Ishikawa (cell line): Measurements from ENCODE around the gene NLGN1.

ENCODE experiments used
- CEBPB ChIP-seq: IDR thresholded peaks from 2 replicates; pipeline ENCODE4 v1.6.1; 2012
- CREB1 ChIP-seq: IDR thresholded peaks from 2 replicates; pipeline ENCODE4 v1.6.1; 2012; ENCODE audit warnings: low read depth
- EGR1 ChIP-seq: IDR thresholded peaks from 2 replicates; pipeline ENCODE4 v1.6.1; 2012
- EP300 ChIP-seq: IDR thresholded peaks from 2 replicates; pipeline ENCODE4 v1.6.1; 2012; ENCODE audit warnings: borderline replicate concordance
- FOXM1 ChIP-seq: IDR thresholded peaks from 2 replicates; pipeline ENCODE4 v1.6.1; 2012; ENCODE audit warnings: low read depth, borderline replicate concordance
- MAX ChIP-seq: IDR thresholded peaks from 2 replicates; pipeline ENCODE4 v1.6.1; 2012
- NFIC ChIP-seq: IDR thresholded peaks from 2 replicates; pipeline ENCODE4 v1.6.1; 2012
- RAD21 ChIP-seq: IDR thresholded peaks from 2 replicates; pipeline ENCODE4 v1.6.1; 2012; ENCODE audit warnings: low read depth
- REST ChIP-seq: IDR thresholded peaks from 2 replicates; pipeline ENCODE4 v1.6.1; 2012; ENCODE audit warnings: low read depth, mild to moderate bottlenecking
- TAF1 ChIP-seq: IDR thresholded peaks from 2 replicates; pipeline ENCODE4 v1.6.1; 2012; ENCODE audit warnings: low read depth, mild to moderate bottlenecking
- TCF12 ChIP-seq: IDR thresholded peaks from 2 replicates; pipeline ENCODE4 v1.6.1; 2012; ENCODE audit warnings: low read depth
- TEAD4 ChIP-seq: IDR thresholded peaks from 2 replicates; pipeline ENCODE4 v1.6.1; 2012
- USF1 ChIP-seq: IDR thresholded peaks from 2 replicates; pipeline ENCODE4 v1.6.1; 2012
- YY1 ChIP-seq: IDR thresholded peaks from 2 replicates; pipeline ENCODE4 v1.6.1; 2012; ENCODE audit warnings: low read depth
- ZBTB7A ChIP-seq: IDR thresholded peaks from 2 replicates; pipeline ENCODE4 v1.6.1; 2012; ENCODE audit warnings: low read depth

NLGN1 gene

GRCh38 chr3:174198199-174198598 is 800.7 kb downstream of the NLGN1 start:
- no peak for TF ChIP-seq EGR1
- TF ChIP-seq ZBTB7A: no peak
- no peak for TF ChIP-seq TEAD4
- no peak for TF ChIP-seq FOXM1
- no peak for TF ChIP-seq REST
- no peak for TF ChIP-seq EP300
- no peak for TF ChIP-seq CEBPB
- TF ChIP-seq YY1: no peak
- TF ChIP-seq CREB1: no peak

DNA sequence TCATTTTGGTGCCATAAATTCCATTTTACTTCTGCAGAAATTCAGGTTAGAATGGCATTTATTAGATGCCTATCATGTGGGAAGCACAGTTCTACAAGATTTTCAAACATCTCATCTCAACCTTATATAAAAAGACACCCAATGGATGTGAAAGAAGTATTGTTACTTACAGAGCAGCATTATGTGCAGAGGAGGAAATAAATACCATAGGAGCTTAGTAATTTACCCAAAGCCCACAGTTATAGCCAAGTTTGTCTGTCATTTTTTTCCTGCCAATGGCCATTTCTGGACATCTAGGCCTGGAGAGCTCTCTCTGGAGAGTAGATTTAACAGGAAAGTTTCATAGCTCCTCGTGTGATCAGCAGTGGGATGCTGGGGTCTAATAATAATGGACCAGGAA is 802.2 kb downstream of the NLGN1 start:
- TF ChIP-seq TEAD4: no peak

- TF ChIP-seq FOXM1 (no peak), RAD21 (no peak), CEBPB (no peak), CREB1 (no peak), EP300 (no peak), TAF1 (no peak), NFIC (no peak), MAX (no peak), YY1 (no peak), EGR1 (no peak), ZBTB7A (no peak), TCF12 (no peak)
Measured at GRCh38 chr3:174202116-174202515, 804.6 kb downstream of the NLGN1 start.

GRCh38 chr3:174202561-174202960 is 805.0 kb downstream of the NLGN1 start:
- TF ChIP-seq NFIC (no peak), CEBPB (no peak), EGR1 (no peak), ZBTB7A (no peak), CREB1 (no peak), EP300 (no peak), YY1 (no peak), TAF1 (no peak)

DNA sequence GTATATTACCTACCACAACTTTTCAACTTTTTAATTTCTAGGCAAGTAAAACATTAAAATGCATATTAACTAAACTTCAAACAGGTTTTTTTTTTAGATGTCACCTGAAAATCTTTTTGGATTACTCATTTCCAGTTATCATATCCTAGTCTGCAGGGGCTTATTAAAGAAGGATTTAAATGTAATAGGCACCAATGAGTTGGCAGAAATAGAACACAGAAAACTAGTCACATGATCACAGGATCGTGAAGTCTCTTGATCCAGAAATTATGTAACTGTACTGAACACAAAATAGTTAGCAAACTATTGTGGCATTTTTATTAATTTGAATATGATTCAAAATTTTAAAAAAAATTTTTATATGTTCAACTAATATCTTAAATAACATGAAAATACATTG is 807.2 kb downstream of the NLGN1 start:
- TF ChIP-seq REST: no peak
- TF ChIP-seq USF1: no peak
- TF ChIP-seq EGR1: no peak
- TF ChIP-seq YY1: no peak

DNA sequence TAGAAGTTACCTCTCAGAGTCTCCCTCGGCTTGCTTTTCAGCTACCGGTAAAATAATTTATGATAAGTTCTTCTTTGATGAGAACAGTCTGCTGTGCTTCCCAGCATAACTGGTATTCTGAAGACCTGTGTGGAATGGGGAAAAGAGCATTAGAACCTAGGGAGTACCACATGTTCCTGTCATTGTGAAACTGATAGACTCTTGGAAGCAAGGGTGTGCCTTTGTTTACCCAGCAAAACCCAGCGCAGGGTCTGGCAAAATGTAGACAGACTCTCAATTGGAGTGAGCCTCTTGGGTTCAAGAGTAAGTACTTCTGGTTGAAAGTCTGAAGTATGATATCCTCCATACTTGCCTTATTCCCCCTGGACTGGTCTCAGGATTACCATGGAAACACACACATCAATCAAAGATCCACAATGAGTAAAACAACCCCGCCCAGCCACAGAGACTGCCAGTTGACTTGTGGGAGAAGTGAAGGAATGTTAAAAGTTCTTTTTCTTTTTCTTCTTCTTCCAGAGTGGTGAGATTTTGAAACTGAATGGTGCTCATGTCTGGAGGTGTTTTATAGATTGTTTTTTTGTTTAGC is 809.2 kb downstream of the NLGN1 start:
- no peak for TF ChIP-seq CEBPB
- TF ChIP-seq TAF1: no peak
- TF ChIP-seq NFIC: no peak
- TF ChIP-seq ZBTB7A: no peak
- no peak for TF ChIP-seq TCF12
- TF ChIP-seq TEAD4: no peak
- TF ChIP-seq RAD21: no peak
- no peak for TF ChIP-seq FOXM1
- no peak for TF ChIP-seq MAX

DNA sequence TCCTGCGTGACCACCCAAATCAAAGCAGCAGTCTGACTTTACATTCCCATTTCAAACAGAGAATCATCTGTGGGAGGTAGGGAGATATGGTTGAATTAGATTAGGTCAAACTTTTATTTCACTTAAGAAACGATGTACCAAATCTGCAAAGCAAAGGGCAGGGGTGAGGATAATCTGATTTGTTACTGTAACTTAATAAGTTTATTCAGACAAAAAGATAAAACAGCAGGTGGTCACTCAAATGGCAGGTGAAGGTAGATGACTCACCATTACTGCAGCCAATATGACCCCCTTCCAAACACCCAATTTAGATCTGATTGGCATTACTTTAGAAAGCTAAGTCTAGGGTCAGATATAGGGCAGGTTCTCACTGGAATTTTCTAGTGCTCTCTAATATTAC is 810.6 kb downstream of the NLGN1 start:
- TF ChIP-seq NFIC: no peak
- no peak for TF ChIP-seq CREB1
- no peak for TF ChIP-seq YY1
- TF ChIP-seq ZBTB7A: no peak
- TF ChIP-seq RAD21: no peak
